Effector CD4-positive, alpha-beta T cell (primary cell): ENCODE results near the gene DIABLO.
A peak's percentile ranks its signal among the peaks of the same experiment; 100 is the strongest.
"Not testable (repeated sequence)": the region's sequence is repeated elsewhere in the genome, so short reads cannot be mapped to it uniquely, and the experiment has no call there.

Experiments
- DNase-seq: peaks from one replicate; pipeline ENCODE4 v3.0.0-alpha.2; 2020
- total RNA-seq: gene quantifications from one replicate; lab custom pipeline; 2026; lab: John Stamatoyannopoulos, UW

DIABLO gene
- total RNA-seq = 39.0 reads per million, percentile 63 among the genes with 10 or more reads in this experiment

GRCh38 chr12:122225683-122226365, at the start of gene DIABLO:
Gene DIABLO, minus strand, starts transcription at chr12:122226052. Its CDS starts 38 bp downstream, at chr12:122226014.
- DNase-seq = peak; percentile 100

DNA sequence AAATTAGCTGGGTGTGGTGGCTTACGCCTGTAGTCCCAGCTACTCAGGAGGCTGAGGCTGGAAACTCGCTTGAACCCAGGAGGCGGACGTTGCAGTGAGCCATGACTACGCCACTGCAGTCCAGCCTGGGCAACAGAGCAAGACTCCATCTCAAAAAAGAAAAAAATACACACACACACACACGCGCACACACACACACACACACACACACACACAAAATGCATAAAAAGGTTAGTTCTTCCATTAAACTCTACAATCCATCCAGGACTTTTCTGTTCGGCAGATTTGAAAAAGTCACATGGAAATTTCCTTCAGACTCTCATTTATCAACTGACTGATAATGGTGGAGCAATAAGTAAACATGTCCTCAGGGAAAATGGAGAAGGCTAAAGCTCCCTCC, 49.6 kb upstream of the DIABLO start:
- no peak for DNase-seq

DNA sequence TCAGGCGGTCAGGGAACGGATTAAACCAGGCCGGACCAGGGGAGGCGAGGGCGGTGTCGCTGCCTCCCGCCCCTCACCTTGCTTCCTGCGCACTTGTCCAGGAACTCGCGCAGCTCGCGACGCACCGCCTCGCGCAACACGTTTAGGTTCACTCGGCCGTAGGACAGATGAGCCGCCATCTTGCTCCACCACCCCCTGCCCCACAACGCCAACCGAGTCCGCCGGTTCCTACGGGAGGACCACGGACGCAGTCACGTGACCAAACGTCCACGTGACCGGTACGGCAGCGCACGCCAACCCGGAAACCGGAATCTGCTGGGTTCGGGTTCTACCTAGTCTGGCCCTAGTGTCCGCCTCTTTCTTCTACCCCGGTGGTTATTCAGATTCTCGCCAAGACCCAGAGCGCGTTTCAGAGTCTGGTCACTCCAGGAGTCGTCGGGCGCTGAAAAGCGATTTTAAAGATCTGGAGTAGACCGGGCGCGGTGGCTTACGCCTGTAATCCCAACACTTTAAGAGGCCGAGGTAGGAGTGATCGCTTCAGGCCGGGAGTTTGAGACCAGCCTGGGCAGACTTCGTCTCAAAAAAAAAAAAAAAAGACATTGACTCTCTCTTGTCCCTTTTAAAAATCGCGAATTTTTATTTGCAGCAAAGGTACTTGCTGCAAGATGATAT, 40.5 kb upstream of the DIABLO start, which contains the start of gene VPS33A:
Gene VPS33A, minus strand, starts transcription at position 265 of the 672 bp plus-strand sequence. Its CDS starts 86 bp downstream, at position 179.
- DNase-seq = peak; percentile 93

DNA sequence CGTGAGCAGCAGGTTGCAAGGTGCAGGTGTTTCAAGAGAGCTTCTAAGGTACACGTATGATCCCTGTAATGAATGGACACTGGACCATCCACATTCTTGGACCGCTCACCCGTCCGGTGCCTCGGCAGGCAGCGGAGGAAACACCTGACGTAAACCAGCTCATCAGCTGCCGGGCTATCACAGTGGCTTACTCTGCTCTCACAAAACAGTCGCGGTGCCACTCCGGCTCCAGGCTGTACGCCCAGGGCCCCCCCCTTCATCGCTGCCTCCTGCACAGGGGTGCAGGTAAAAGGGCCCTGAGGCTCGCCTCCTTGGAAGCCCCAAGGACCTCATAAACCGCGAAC, 40.0 kb upstream of the DIABLO start:
- DNase-seq = no peak

GRCh38 chr12:122265476-122265875, 39.6 kb upstream of the DIABLO start:
- no peak for DNase-seq

- not testable (repeated sequence) for DNase-seq
Observed at GRCh38 chr12:122260735-122261134, 34.9 kb upstream of the DIABLO start.

GRCh38 chr12:122258939-122259338, 33.1 kb upstream of the DIABLO start:
- DNase-seq = not testable (repeated sequence)

GRCh38 chr12:122258462-122258861, 32.6 kb upstream of the DIABLO start:
- DNase-seq = not testable (repeated sequence)

DNA sequence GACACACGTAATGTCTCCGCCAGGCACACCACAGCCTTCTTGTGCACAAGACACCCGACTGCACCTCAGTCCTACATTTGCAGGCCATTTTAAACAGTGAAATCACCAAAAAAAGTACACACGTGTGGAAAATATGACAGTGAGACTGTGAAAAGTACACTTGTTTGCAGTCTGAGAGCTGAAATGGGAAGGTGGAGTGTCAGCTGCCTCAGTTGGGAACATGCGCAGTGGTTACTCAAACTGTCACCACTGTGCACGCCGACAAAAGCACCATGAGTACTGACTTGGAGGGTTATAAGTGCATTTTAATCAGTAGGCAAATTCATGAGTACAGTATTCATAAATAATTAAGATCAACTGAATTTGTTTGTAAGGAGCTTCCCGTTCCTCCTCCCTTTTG, 24.7 kb upstream of the DIABLO start:
- DNase-seq = no peak

GRCh38 chr12:122250047-122250446, 24.2 kb upstream of the DIABLO start:
- no peak for DNase-seq

DNA sequence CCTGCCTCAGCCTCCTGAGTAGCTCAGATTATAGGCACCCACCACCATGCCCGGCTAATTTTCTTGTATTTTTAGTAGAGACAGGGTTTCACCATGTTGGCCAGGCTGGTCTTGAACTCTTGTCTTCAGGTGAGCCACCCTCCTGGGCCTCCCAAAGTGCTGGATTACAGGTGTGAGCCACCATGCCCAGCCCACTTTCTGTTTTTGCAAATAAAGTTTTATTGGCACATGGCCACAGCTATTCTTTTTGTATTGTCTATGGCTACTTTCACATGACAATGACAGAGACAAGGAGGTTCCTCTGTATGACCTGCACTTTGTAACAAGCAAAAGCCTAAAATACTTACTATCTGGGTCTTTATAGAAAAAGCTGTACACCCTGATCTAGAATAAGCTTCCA, 19.7 kb upstream of the DIABLO start:
- DNase-seq = no peak

GRCh38 chr12:122244565-122245371, 18.9 kb upstream of the DIABLO start:
- peak; percentile 12 for DNase-seq

DNA sequence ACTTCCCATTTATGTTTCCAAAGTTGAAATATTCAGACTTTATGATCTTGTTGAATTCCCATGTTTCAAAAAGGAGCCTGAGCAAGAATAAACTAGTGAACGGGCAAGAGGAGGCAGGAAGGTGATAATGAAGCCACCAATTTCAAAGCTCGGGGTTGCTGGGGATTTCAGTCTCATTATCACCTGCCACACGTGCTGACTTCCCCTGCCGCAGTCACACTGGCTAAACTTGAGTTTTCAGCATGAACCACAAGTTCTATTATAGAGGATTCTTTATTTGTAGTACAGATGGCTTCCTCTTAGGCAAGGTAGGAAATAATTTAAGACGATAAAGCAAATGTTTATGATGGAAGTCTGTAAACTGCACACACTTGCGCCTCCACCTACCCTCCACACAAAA, 18.1 kb upstream of the DIABLO start:
- no peak for DNase-seq

DNA sequence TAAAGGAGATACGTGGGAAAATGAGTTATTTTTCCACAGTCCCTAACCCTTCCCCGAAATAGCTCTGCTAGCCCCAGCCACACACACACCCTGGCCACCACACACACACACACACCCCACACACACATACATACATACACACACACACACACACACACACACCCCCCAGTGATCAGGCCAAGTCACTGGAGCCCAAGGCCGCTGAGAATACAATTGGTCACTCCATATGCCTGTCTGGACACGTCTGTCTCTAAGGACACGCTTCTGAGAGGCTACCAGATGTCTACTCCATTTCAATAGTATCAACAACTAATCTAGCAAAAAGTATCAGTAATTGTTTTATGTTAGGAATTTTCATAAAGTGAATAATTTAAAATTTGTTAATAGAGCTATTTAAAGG, 13.0 kb upstream of the DIABLO start:
- no peak for DNase-seq

DNA sequence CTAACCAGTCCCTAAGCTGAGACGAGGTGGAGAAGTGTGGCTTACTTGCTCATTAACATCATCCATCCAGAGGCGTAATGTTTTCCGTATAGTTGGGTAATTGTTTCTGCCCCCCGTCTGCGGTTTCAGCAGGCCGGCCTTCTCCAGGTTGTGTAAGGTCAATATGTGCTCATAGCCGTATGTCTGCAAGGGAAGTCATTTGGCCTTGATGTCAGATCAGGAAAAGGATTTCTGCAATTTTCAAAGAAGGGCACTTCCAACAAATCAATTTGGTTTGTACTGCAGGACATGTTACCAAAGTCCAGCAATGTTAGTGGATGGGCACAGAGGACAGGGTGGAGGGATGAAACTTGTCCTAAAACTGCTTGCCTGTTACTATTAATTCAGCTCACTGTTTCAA, 9.9 kb upstream of the DIABLO start:
- DNase-seq = no peak

DNA sequence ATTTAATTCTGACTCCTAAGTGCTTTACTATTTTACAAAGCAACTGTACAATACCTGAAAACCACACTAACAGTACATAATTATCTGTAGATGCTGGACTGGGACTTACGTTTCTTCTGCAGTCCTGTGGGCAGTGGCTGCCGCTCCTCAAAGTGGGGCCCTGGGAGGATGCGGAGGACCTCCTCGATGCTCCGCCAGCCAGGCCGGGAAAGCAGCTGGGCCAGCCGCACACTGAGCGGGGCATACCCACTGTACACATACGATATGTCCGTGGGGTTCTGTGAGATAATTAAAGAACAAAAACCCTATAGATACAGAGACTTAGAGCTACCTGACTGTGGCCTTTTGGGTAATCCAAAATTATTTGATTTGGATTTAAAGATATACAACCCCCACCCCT, 6.8 kb upstream of the DIABLO start:
- DNase-seq = no peak

DNA sequence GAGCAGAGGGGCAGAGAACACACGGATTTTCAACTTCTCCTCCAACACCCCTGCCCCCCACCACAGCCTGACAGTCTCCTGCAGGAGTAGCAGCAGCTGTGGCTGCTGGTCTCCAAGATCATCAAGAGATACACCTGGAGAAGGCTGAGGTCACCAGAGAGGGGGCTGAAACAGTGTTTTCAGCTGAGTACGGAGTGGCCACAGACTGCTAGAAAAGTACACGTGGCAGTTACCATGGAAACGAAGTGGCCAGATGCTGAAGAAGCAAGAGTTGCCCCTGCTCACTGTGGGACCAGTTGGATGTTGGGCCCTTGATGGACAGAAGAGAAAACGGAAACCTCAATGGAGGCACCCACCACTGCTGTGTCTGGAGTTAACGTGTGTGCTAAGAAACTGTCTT, 4.9 kb upstream of the DIABLO start:
- DNase-seq = no peak

- no peak for DNase-seq
Observed at GRCh38 chr12:122228092-122228491, 2.2 kb upstream of the DIABLO start.

DNA sequence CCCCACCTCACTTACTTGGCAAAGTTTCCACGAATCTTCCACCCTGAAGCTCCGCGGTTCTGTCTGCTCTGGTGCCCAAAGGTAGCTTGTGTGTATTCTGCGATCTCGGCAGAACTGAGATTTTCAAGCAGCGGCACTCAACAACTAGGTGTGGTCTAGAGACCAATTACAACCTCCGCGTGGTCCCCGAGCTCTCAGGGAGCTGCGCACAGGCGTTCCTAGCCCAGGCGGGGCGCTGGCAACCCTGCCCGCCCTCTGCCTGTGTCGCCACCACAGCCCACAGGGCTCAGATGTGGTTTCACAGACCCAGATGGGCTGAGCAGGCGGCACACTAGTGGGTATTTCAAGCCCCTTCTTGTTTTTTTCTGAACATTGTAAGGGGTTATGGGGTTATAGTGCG, 1.5 kb upstream of the DIABLO start:
- DNase-seq = no peak

DNA sequence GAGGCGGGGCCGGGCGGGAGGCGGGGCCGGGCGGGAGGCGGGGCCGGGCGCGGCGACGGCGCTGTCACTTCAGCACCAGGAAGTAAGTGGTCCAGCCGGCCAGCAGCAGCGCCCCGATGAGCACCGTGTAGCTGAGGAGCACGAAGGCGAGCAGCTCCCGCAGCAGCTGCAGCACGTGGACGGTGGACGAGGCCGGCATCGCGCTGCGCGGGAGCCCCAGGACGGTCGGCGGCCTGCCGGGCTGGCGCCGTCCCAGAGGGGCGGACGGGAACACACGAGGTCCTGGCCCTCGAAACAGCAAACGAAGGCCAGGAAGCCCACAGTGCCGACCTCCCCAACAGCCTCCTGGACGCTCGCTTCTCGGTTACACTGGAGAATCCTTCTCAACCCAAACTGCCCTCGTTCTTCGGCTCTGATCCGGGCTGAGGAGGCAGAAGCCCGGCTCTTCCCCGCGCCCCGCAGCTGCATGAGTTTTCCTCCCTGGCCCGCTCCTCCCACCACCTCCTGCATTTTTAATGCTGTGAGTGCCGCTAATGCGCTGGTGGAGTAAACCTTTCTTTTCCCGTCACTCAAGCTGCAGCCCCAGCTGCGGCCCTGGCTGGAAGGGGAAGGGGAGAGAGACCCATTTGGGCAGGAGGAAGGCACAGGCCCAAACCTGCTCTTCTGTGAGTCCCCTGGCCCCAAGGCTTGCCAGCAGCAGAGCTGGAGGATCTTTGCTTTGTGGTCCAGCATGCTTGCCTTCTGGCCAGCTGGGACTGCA, 694 bp upstream of the DIABLO start:
- no peak for DNase-seq

- DNase-seq = no peak
Observed at GRCh38 chr12:122216445-122216844, 9.4 kb downstream of the DIABLO start.

DNA sequence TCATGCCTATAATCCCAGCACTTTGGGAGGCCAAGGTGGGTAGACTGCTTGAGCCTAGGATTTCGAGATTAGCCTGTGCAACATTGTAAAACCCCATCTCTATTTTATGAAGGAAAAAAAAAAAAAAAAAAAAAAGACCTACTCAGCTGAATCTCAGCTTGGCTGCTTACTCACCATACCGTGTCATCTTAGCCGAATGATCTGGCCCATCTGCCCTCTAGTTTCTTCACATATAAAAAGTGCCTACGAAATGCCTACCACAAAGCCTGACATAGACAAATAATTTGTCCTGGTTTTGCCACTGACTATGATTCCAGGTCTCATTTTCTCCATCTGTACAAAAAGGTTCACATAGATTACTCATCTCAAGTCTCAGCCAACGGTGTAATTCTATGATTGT, 10.1 kb downstream of the DIABLO start:
- no peak for DNase-seq
